A549 (cell line): ENCODE data around the gene WDR45B.

ENCODE experiments used
- CEBPB ChIP-seq, 2 experiments: fragments of >200 bp in 1 of 2; sonication (Bioruptor Twin) in 1 of 2; formaldehyde crosslinking in 1 of 2; IDR thresholded peaks; 2 replicates each; pipeline ENCODE4 v1.6.1; 2012 to 2016
- CHD2 ChIP-seq: fragments of 150-350 bp; IDR thresholded peaks from 2 replicates; pipeline ENCODE4 v1.6.1; 2014; ENCODE audit warnings: low read length; ENCODE audit not compliant: partially characterized antibody
- EP300 ChIP-seq, 2 experiments: fragments of >200 bp; sonication (Bioruptor Twin); formaldehyde crosslinking; IDR thresholded peaks; 2 replicates in 1 of 2; 3 replicates in 1 of 2; pipeline ENCODE4 v1.6.1; 2016 to 2017
- JUN ChIP-seq, 2 experiments: fragments of >200 bp; sonication (Bioruptor Twin); formaldehyde crosslinking; IDR thresholded peaks; 2 replicates in 1 of 2; 3 replicates in 1 of 2; pipeline ENCODE4 v1.6.1; 2016 to 2017
- KDM5A ChIP-seq: fragments of 200-600 bp; sonication (generic); IDR thresholded peaks from 2 replicates; pipeline ENCODE4 v1.6.1; 2016; ENCODE audit warnings: antibody characterized with exemption, mild to moderate bottlenecking
- MYC ChIP-seq: IDR thresholded peaks from 2 replicates; pipeline ENCODE4 v1.6.1; 2012; ENCODE audit warnings: mild to moderate bottlenecking, inconsistent platforms, low read length, improper control_type of control experiment, borderline replicate concordance
- POLR2A ChIP-seq: IDR thresholded peaks from 2 replicates; pipeline ENCODE4 v1.6.1; 2012; ENCODE audit warnings: mild to moderate bottlenecking, low read length
- SMC3 ChIP-seq: fragments of >200 bp; sonication (Bioruptor Twin); formaldehyde crosslinking; IDR thresholded peaks from 3 replicates; pipeline ENCODE4 v1.6.1; 2018; ENCODE audit warnings: inconsistent platforms
- SREBF2 ChIP-seq: fragments of 450-650 bp; IDR thresholded peaks from 2 replicates; pipeline ENCODE4 v1.6.1; 2014; ENCODE audit warnings: mild to moderate bottlenecking, moderate library complexity
- TP53 ChIP-seq: fragments of 250-450 bp; sonication (Bioruptor Pico); IDR thresholded peaks from 2 replicates; pipeline ENCODE4 v1.5.0; 2021; ENCODE audit warnings: mild to moderate bottlenecking, moderate library complexity
- ZFP36 ChIP-seq: fragments of 450-650 bp; IDR thresholded peaks from 2 replicates; pipeline ENCODE4 v1.6.1; 2014; ENCODE audit warnings: borderline replicate concordance; ENCODE audit not compliant: partially characterized antibody
- TF ChIP-seq, protein P1 (sequence below): fragments of >200 bp; sonication (Bioruptor Twin); formaldehyde crosslinking; IDR thresholded peaks from 3 replicates; pipeline ENCODE4 v1.5.1; 2016
- TF ChIP-seq, protein P2 (sequence below): IDR thresholded peaks from 2 replicates; pipeline ENCODE4 v1.6.1; 2012
- TF ChIP-seq, protein P3 (sequence below): fragments of 250-450 bp; sonication (Bioruptor Pico); IDR thresholded peaks from 2 replicates; pipeline ENCODE4 v1.5.0; 2021; ENCODE audit warnings: mild to moderate bottlenecking, moderate library complexity, borderline replicate concordance

DNA sequence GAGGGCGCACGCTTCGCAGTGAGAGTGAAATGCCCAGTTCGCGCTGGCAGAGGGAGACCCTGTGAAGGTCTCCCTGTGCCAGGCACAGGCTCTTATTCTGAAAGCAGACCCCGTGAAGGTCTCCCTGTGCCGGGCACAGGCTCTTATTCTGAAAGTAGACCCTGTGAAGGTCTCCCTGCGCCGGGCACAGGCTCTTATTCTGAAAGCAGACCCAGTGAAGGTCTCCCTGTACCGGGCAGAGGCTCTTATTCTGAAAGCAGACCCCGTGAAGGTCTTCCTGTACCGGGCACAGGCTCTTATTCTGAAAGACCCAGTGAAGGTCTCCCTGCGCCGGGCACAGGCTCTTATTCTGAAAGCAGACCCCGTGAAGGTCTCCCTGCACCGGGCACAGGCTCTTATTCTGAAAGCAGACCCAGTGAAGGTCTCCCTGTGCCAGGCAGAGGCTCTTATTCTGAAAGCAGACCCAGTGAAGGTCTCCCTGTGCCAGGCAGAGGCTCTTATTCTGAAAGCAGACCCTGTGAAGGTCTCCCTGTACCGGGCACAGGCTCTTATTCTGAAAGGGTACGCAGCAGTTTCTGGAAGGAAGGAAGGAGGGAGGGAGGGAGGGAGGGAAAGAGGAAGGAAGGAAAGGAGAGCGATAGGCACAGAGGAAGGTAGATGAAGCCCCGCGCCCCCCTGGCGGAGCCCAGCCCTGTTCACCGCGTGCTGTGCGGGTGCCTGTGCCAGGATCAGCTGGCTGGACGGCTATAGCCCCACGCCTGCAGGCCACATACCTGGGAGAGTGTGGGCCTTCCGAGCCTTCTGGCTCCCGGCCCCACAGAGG lies 55.3 kb downstream of the WDR45B start:
- TF ChIP-seq, protein P1, sequence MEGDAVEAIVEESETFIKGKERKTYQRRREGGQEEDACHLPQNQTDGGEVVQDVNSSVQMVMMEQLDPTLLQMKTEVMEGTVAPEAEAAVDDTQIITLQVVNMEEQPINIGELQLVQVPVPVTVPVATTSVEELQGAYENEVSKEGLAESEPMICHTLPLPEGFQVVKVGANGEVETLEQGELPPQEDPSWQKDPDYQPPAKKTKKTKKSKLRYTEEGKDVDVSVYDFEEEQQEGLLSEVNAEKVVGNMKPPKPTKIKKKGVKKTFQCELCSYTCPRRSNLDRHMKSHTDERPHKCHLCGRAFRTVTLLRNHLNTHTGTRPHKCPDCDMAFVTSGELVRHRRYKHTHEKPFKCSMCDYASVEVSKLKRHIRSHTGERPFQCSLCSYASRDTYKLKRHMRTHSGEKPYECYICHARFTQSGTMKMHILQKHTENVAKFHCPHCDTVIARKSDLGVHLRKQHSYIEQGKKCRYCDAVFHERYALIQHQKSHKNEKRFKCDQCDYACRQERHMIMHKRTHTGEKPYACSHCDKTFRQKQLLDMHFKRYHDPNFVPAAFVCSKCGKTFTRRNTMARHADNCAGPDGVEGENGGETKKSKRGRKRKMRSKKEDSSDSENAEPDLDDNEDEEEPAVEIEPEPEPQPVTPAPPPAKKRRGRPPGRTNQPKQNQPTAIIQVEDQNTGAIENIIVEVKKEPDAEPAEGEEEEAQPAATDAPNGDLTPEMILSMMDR: no peak
- TF ChIP-seq CEBPB (IDR thresholded peaks at IDR 0.05) (no peak), EP300 (IDR thresholded peaks at IDR 0.05) (peak in 1 of 2 experiments; percentile 17; a peak in 1 of 5 replicates), MYC (no peak; the same call in 1 of the 2 replicates), POLR2A (peak; percentile 41), TP53 (no peak), KDM5A (no peak), CHD2 (no peak), ZFP36 (no peak), SREBF2 (no peak), SMC3 (no peak), JUN (IDR thresholded peaks at IDR 0.05) (peak in 1 of 2 experiments; percentile 68; a peak in 3 of 5 replicates)
- TF ChIP-seq, protein P2, sequence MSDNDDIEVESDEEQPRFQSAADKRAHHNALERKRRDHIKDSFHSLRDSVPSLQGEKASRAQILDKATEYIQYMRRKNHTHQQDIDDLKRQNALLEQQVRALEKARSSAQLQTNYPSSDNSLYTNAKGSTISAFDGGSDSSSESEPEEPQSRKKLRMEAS: peak; percentile 42; the same call in 1 of the 2 replicates
- TF ChIP-seq, protein P3, sequence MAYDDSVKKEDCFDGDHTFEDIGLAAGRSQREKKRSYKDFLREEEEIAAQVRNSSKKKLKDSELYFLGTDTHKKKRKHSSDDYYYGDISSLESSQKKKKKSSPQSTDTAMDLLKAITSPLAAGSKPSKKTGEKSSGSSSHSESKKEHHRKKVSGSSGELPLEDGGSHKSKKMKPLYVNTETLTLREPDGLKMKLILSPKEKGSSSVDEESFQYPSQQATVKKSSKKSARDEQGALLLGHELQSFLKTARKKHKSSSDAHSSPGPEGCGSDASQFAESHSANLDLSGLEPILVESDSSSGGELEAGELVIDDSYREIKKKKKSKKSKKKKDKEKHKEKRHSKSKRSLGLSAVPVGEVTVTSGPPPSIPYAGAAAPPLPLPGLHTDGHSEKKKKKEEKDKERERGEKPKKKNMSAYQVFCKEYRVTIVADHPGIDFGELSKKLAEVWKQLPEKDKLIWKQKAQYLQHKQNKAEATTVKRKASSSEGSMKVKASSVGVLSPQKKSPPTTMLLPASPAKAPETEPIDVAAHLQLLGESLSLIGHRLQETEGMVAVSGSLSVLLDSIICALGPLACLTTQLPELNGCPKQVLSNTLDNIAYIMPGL (CRISPR knock-in tag): no peak
